Activated CD8-positive, alpha-beta memory T cell treated with anti-CD3 and anti-CD28 coated beads, Interleukin-2, amount 10 ng/mL, durations not matched to agents 7 days and 5 days (primary cell): Measurements from ENCODE around the gene TLX1. TPM values are rescaled to one million over a fixed set of nuclear protein-coding genes. Genes with fewer than 3 reads are reported as not detected.

Experiments
- ATAC-seq: fragments of 150-1000 bp; cut with Tn5 transposase; one replicate; pipeline ENCODE4 v1.10.0; 2021; ENCODE audit warnings: moderate library complexity
- CTCF ChIA-PET: fragments of 350-600 bp; sonication (Branson Sonifier 250); formaldehyde crosslinking; loops from one replicate; lab custom pipeline; 2021; ENCODE audit warnings: antibody characterized with exemption; lab: Charles Lee
- DNase-seq: peaks from one replicate; pipeline ENCODE4 v3.0.0-alpha.2; 2020
- H3K27ac Mint-ChIP-seq: one replicate; pipeline ENCODE4 v1.8.0; 2021; ENCODE audit warnings: mild to moderate bottlenecking, mixed read lengths
- H3K27me3 Mint-ChIP-seq: one replicate; pipeline ENCODE4 v1.8.0; 2021; ENCODE audit warnings: mixed read lengths
- H3K36me3 Mint-ChIP-seq: one replicate; pipeline ENCODE4 v1.8.0; 2021; ENCODE audit warnings: mild to moderate bottlenecking, mixed read lengths
- H3K4me1 Mint-ChIP-seq: one replicate; pipeline ENCODE4 v1.8.0; 2021; ENCODE audit warnings: mixed read lengths
- H3K4me3 Mint-ChIP-seq: one replicate; pipeline ENCODE4 v1.8.0; 2021; ENCODE audit warnings: mild to moderate bottlenecking, moderate library complexity, mixed read lengths
- H3K9me3 Mint-ChIP-seq: one replicate; pipeline ENCODE4 v1.8.0; 2022; ENCODE audit warnings: low read depth, mixed read lengths
- total RNA-seq, 2 experiments: library from RNA; stranded (reverse); gene quantifications; one replicate each; pipeline ENCODE4 v1.2.3, GENCODE V29; 2021

The TLX1 gene
- total RNA-seq, 2 experiments from 2014 or later = not detected

DNA sequence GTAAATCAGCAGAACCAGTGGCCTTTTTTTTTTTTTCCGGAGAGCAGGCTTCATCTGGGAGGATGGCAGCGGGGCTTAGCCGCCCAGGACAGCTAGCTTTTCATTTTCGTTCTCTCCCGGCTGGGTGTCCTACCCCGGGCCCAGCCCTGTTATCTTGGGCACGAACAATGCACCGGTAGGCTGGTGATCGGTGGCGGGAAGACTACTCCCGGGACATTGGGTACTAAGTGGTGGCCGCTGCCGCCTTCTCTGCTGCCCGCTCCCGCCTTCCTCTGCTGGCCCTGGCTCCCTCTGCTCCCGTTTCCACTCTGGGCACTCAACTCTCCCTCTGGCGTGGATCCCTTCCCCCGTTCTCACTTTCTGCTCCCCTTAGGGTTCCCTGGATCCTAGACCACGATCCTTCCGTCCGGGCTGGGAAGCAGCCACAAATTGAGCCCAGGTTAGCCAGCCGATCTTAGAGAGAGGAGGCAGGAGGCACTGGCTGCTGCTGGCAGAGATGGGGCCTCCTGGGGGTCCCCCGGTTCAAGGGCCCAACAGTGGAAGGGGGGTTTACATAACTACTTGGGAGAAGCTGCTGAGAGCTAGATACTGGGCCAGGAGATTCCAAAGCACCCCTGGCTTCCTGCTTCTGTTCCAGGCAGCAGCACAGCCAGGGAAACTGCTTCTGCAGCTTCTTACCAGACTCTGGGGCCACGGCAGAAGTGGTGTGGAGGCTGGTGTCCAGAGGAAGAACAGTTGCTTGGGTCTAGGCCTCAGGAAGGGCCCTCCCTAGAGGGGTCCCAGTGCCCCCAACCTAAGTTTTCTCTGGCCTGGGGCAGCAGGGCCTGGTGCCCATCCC is 1.8 kb downstream of the TLX1 start:
- no peak overlapping the region for H3K4me3 Mint-ChIP-seq
- peaks cover 11% of the 10 kb centered on the region for H3K4me1 Mint-ChIP-seq
- H3K27ac Mint-ChIP-seq = no peak overlapping the region
- ATAC-seq (no peak), DNase-seq (no peak)
- H3K36me3 Mint-ChIP-seq = no peaks in the 10 kb centered on the region
- H3K9me3 Mint-ChIP-seq = no peaks in the 10 kb centered on the region
- H3K27me3 Mint-ChIP-seq = peaks cover 92% of the 10 kb centered on the region
- CTCF ChIA-PET = interaction anchor here (1.3 to 2.4 kb wide), 5 partner anchors 9 to 87 kb away, joined by 3 to 13 read pairs (median 4); no protein-coding TSS in a partner anchor

DNA sequence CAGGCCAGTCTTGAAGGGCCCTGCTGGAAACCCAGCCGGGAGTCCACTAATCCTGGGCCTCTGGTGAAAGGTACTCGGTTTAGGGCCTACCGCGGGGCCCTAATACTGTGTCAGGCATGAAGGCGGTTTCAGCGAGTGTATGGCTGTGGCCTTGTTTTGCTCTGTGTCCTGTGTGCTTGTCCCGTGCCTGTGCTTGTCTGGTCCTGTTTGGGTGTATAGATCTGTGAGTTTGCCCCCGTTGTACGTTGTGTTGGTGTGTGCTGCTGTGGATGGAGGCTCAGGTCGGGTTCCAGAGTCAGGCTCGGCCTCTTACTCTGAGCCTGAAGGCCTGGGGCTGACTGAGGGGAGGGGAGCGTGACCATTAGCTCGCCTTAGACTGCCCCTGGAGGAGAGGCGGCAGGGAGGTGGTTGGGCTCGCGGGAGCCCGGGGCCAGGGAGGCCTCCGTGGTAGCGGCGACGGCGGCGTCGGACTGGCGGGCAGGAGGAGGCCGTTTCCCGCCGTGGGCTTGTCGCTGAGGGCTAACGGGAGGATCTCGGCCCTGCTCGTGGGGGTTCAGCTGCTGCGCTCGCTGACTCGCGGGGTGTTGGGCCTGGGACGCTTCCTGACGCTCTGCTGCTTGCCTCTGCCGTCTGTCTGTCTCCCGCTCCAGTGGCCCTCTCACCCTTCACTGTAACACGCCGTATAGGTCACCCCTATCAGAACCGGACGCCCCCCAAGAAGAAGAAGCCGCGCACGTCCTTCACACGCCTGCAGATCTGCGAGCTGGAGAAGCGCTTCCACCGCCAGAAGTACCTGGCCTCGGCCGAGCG is 2.6 kb downstream of the TLX1 start:
- H3K36me3 Mint-ChIP-seq = no peaks in the 10 kb centered on the region
- H3K27ac Mint-ChIP-seq = no peak overlapping the region
- no peaks in the 10 kb centered on the region for H3K9me3 Mint-ChIP-seq
- peaks cover 94% of the 10 kb centered on the region for H3K27me3 Mint-ChIP-seq
- peaks cover 15% of the 10 kb centered on the region for H3K4me1 Mint-ChIP-seq
- DNase-seq (no peak), ATAC-seq (no peak)
- CTCF ChIA-PET = interaction anchor here (1.4 to 1.6 kb wide), 2 partner anchors 8 to 28 kb away, joined by 3 to 4 read pairs; no protein-coding TSS in a partner anchor
- no peak overlapping the region for H3K4me3 Mint-ChIP-seq

DNA sequence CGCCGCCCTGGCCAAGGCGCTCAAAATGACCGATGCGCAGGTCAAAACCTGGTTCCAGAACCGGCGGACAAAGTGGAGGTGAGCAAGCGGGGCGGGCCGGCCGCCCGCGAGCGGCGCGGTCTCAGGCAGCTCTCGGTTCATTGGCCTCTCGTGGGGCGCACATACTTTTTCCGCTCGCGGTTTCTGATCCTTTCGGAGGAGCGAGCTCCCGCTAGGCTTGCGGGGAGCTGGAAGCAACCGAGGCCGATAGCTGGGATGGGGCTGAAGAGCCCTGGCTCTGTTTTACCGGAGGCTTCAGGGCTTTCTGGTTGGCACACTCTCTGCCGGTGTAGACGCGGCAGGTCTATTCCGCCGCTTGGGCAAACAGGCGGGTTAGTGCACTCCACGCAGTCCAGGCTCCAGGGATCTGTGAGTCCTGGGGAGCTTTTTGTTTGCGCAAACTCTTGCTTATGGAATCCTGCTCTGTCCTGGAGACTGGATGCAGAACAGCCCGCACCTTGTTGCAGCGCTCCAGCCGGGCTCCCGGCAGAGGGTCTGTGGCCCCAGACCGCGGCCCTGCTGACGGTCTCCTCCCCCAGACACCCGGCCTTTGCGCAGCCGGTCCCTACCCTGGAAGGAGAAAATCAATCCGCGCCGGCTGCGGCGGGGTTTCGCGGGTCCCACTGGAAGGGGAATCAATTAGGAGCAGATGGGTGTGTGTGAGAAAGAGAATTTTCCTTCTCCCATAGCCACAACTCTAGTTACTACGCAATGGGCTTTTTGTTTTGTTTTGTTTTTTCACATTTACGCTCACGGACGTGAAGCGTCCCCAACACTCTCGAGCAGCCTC is 3.4 kb downstream of the TLX1 start:
- peak overlapping the region; percentile 24 for H3K27ac Mint-ChIP-seq
- ATAC-seq = no peak
- H3K4me1 Mint-ChIP-seq = peaks cover 18% of the 10 kb centered on the region
- no peak overlapping the region for H3K4me3 Mint-ChIP-seq
- CTCF ChIA-PET = interaction anchor here (1.6 kb wide), 1 partner anchor 8 kb away, joined by 4 read pairs; no protein-coding TSS in a partner anchor
- H3K27me3 Mint-ChIP-seq = peaks cover 94% of the 10 kb centered on the region
- no peak for DNase-seq
- H3K36me3 Mint-ChIP-seq = no peaks in the 10 kb centered on the region
- H3K9me3 Mint-ChIP-seq = no peaks in the 10 kb centered on the region

DNA sequence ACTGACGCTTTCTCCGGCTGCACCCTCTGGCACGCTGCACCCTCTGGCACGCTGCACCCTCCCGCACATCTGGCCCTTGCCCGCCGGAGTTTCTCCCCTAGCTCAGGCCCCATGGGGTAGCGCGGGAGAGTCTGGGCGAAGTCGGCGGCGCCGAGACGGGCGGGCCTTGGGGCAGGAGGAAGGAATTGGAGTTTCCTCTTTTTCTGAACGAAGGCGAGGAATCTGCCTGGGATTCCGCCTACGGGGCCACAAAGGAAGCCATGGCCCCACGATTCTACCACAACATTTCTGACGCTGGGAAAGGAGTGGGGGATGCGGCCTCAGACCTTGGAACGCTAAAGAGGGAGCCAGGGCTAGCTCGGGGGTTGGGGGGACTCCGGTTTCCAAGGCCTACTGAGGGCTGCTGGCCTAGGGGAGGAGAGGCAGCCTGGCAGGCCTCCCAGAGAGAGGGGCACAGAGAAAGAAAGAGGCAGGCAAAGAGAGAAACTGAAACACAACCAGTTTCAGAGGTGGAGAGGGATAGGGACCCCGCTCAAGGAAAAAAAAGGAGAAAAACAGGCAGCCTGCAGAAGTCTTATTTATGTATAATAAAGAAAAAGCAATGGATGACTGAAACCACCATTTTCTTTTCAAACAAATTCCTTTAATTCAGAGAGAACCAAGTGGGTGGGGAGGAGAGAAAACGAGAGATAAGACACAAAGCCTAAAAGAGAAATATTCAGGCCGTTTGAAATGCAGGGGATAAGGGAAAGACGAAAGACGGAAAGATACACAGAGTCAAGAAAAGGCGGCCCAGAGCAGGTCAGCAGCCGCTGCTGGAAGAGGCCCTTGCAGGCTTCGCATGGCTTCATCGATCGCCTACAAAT is 4.3 kb downstream of the TLX1 start:
- CTCF ChIA-PET = no interaction called here
- no peak overlapping the region for H3K4me3 Mint-ChIP-seq
- H3K27ac Mint-ChIP-seq = peak overlapping the region; percentile 41
- no peaks in the 10 kb centered on the region for H3K9me3 Mint-ChIP-seq
- no peaks in the 10 kb centered on the region for H3K36me3 Mint-ChIP-seq
- peaks cover 18% of the 10 kb centered on the region for H3K4me1 Mint-ChIP-seq
- H3K27me3 Mint-ChIP-seq = peaks cover 91% of the 10 kb centered on the region
- DNase-seq = no peak
- no peak for ATAC-seq

DNA sequence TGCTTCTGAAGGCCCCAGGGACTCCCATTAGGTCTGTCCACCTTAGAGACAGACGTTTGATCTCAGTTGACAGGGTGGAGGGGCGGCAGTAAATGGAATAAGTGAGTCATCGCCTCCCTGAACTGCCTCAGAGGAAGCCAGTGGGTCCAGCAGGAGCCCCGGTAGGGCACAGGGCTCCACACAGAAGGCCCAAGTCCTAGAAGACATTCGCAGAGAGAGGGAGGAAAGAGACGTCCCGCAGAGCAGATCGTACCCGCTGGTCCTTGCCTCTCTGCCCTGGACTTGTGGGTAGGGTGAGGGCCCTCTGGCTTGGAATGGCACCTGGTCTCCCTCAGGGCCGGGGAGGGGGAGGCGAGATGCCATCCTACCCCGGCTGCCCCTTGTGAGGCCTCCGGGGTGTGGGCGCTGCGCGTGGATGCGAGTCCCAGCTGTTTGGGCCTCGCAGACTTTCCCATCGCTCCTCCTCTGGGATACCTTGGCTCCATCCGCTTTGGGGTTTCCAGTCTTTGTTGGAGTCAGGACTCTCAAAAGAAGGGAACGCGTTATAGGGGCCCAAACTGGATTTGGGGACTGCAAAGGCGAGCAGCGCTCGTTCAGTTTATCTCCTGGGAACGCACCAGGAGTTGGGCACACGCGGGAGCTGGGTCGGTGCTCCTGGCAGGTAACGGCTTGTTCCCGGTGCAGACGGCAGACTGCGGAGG is 5.1 kb downstream of the TLX1 start:
- CTCF ChIA-PET = interaction anchor here (1.1 to 1.6 kb wide), 2 partner anchors 40 to 69 kb away, joined by 3 to 6 read pairs; no protein-coding TSS in a partner anchor
- H3K4me1 Mint-ChIP-seq = peaks cover 18% of the 10 kb centered on the region
- DNase-seq = no peak
- no peaks in the 10 kb centered on the region for H3K9me3 Mint-ChIP-seq
- peak overlapping the region; percentile 41 for H3K27ac Mint-ChIP-seq
- H3K27me3 Mint-ChIP-seq = peaks cover 91% of the 10 kb centered on the region
- ATAC-seq = no peak
- H3K36me3 Mint-ChIP-seq = no peaks in the 10 kb centered on the region
- H3K4me3 Mint-ChIP-seq = no peak overlapping the region

DNA sequence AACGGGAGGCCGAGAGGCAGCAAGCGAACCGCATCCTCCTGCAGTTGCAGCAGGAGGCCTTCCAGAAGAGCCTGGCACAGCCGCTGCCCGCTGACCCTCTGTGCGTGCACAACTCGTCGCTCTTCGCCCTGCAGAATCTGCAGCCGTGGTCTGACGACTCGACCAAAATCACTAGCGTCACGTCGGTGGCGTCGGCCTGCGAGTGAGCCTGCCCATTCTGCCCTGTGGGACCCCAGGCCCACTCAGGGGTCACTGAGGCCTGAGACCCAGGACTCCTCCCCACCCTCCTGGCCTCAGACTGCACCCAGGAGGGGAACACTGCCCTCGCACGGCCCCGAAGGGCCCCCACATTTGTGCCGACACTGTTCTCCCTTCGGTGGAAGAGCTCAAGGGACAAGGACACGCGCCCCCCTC is 5.6 kb downstream of the TLX1 start:
- Mint-ChIP-seq H3K4me1 (peaks cover 18% of the 10 kb centered on the region), H3K27ac (no peak overlapping the region), H3K4me3 (no peak overlapping the region), H3K9me3 (no peaks in the 10 kb centered on the region), H3K36me3 (no peaks in the 10 kb centered on the region), H3K27me3 (peaks cover 96% of the 10 kb centered on the region)
- no peak for ATAC-seq
- CTCF ChIA-PET = interaction anchor here (1.1 to 1.6 kb wide), 3 partner anchors 25 to 70 kb away, joined by 3 to 6 read pairs (median 3); no protein-coding TSS in a partner anchor
- DNase-seq = no peak

DNA sequence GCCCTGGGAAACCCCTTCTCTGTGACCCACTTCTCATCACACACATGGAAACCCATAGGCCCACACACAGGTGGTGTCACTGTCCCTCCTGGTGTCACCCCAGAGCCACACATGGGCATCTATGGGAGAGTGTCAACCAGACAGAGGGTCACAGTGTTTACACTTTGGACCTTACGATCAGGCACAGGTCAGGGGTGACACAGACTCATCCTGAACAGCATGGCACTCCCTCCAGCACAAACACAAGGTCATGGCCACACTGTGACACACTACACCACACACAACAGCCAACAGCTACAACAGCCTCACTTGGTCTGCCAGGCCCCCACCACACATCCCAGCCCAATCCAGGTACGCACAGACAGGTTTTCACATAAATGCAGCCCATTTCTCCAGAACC is 6.2 kb downstream of the TLX1 start:
- DNase-seq (no peak), ATAC-seq (no peak)
- Mint-ChIP-seq H3K9me3 (no peaks in the 10 kb centered on the region), H3K27me3 (peaks cover 96% of the 10 kb centered on the region), H3K4me1 (peaks cover 18% of the 10 kb centered on the region), H3K27ac (no peak overlapping the region), H3K36me3 (no peaks in the 10 kb centered on the region), H3K4me3 (no peak overlapping the region)
- CTCF ChIA-PET = interaction anchor here (0.7 to 1.6 kb wide), 4 partner anchors 24 to 393 kb away, joined by 3 to 6 read pairs (median 3); no protein-coding TSS in a partner anchor

DNA sequence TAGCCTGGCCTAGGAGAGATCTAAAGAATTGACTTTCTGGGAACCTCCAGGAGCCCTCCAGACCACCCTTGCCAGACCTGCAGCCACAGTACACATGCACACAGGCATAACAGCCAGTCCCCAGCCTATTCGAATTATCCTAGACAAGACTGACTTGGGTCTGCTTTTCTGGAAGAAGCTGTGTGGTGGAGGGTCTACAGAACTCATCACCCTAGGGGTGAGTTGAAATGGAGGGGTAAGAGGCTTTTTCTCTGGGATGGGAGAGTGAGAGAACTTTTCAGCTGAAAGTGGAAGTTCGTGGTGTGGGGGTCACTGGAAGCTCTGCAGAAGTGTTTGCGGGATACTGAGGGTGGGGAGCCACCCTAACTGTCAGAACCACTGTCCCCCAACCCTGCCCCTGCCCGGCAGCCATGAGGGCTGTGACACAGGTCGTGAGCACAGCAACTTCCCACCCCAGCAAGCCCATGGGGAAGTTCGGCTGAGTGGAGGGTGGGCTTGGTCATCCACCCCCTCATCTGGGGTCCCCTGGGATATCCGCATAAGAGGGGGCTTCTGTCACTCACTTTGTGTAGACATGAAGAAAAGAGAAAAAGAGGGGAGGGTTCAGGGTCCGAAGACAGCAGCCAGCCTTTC is 7.8 kb downstream of the TLX1 start:
- Mint-ChIP-seq H3K27me3 (peaks cover 96% of the 10 kb centered on the region), H3K4me1 (peaks cover 13% of the 10 kb centered on the region), H3K9me3 (no peaks in the 10 kb centered on the region), H3K36me3 (no peaks in the 10 kb centered on the region), H3K27ac (no peak overlapping the region), H3K4me3 (no peak overlapping the region)
- ATAC-seq = no peak
- CTCF ChIA-PET = interaction anchor here (1.1 to 7.8 kb wide), 7 partner anchors 13 to 96 kb away, joined by 4 to 358 read pairs (median 6); no protein-coding TSS in a partner anchor
- no peak for DNase-seq

DNA sequence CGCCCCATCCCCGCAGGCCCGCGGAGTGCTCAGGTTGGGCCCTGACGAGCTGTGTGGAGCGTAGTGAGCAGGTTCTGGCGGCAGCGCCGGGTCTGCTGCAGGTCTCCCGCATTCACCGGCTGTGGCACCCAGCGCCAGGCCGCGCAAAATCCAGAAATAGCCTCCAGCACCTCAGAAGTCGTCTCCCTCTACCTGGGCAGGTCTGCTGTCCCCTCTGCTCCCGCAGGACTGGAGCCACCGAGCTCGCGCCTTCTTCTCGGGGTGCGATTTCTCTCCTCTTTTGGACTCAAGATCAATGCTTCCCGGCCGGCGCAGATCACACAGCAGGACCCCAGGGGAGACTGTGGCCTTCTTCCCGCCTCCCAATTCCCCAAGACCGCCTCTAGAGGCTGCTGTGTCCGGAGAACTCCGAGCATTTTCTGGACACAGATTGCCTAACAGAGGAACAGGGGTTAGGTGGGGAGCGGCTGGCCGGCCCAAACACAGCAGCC is 8.4 kb downstream of the TLX1 start:
- Mint-ChIP-seq H3K4me3 (no peak overlapping the region), H3K27ac (no peak overlapping the region), H3K36me3 (no peaks in the 10 kb centered on the region), H3K9me3 (no peaks in the 10 kb centered on the region), H3K27me3 (peaks cover 96% of the 10 kb centered on the region), H3K4me1 (peaks cover 13% of the 10 kb centered on the region)
- CTCF ChIA-PET = interaction anchor here (1.1 to 7.8 kb wide), 8 partner anchors 14 to 96 kb away, joined by 4 to 358 read pairs (median 6); no protein-coding TSS in a partner anchor
- DNase-seq = no peak
- no peak for ATAC-seq

DNA sequence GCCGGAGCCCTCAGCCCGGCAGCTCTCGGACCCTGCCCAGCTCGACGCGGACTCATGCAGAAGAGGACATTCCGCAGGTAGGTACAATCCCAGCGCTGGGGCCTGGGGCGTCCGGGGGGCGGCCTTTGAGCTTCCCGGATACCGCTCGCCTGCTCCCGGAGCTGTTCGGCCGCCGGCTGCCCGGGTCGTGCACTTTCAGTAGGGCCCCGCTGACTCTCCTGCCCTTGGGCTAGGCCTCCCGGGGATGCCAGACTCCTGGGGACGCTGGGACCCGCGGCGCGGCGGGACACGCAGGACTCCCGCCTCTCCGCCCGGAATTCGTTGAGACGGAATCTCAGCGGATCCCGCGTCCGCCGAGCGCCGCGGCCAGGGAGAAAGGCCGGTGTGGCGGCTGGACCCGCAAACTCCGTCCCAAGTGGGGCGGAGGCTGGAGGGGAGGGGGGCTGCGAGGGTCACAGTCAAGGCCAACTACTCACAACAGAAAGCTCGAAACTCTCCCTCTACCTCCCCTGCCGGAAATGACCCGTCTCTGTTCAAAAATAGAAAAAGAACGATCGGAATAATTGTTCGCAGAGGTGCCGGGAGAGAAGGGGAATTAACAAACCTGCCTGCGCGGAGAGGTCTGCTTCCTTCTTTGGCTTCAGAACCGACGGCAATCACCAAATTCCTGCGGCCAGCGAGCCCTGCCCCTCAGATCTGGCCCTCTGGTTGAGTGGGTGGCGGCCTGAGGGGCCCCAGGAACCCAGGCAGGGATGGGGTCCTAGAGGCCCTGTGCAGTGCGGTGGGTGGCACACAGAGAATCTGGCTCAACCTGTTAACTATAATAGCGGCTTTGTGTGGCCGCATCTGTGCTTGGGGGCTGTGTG is 9.2 kb downstream of the TLX1 start:
- Mint-ChIP-seq H3K27me3 (peaks cover 96% of the 10 kb centered on the region), H3K36me3 (no peaks in the 10 kb centered on the region), H3K27ac (no peak overlapping the region), H3K9me3 (no peaks in the 10 kb centered on the region), H3K4me1 (peaks cover 10% of the 10 kb centered on the region), H3K4me3 (no peak overlapping the region)
- CTCF ChIA-PET = interaction anchor here (1.8 to 7.8 kb wide), 13 partner anchors 15 to 122 kb away, joined by 5 to 358 read pairs (median 22); partner anchors contain the start of gene KAZALD1
- DNase-seq (no peak), ATAC-seq (no peak)
